ENCODE results near the gene TAF4. TPM values are rescaled to one million over a fixed set of nuclear protein-coding genes. Genes with fewer than 3 reads are reported as not detected.

Gene TAF4
- polyA plus RNA-seq, 1 donor from 2014 or later: 10.2 TPM

DNA sequence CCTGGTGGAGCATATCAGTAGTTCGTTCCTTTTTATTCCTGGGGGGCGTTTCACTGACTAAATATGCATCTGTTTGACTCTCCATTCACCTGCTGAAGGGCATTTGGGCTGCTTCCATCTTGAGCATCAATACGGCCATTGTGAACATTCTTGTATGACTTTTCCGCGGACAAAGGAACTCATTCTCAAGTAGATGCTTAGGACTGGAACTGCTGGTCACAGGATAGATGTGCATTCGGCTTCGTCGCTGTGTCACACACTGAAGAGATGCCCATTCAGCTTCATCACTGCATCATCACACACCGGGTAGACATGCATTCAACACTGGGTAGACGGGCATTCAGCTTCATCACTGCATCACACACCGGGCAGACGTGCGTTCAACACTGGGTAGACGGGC, 95.3 kb downstream of the TAF4 start:
- Histone ChIP-seq H3K27me3 (ENCODE audit: insufficient read depth, low read depth, low read length) (no peaks in the 10 kb centered on the region), H3K4me3 (ENCODE audit: low read length) (no peak overlapping the region), H3K79me2 (replicated peaks; ENCODE audit: insufficient read depth, low read length) (no peaks in the 10 kb centered on the region), H3K9ac (ENCODE audit: low read length) (no peak overlapping the region), H4K20me1 (ENCODE audit: insufficient read depth) (no peaks in the 10 kb centered on the region), H3K9me3 (ENCODE audit: low read length) (no peaks in the 10 kb centered on the region), H3K4me2 (ENCODE audit: low read length) (no peak overlapping the region), H3K36me3 (ENCODE audit: insufficient read depth, low read length) (peaks cover 8% of the 10 kb centered on the region), H2AFZ (ENCODE audit: low read depth, low read length) (no peak overlapping the region), H3K9me2 (ENCODE audit: insufficient read depth, low read length) (no peaks in the 10 kb centered on the region), H3K27ac (ENCODE audit: low read length) (no peak overlapping the region), H3F3A (ENCODE audit: insufficient read depth, low read length, poor library complexity, severe bottlenecking) (no peaks in the 10 kb centered on the region)
- TF ChIP-seq SMC3 (conservative IDR thresholded peaks at IDR 0.05; ENCODE audit: poor library complexity) (no peak), EZH2 (IDR thresholded peaks at IDR 0.05; ENCODE audit: borderline replicate concordance, insufficient read depth, low read length, poor library complexity, severe bottlenecking) (no peak), MXI1 (conservative IDR thresholded peaks at IDR 0.05; ENCODE audit: poor library complexity, severe bottlenecking) (no peak), POLR2AphosphoS5 (IDR thresholded peaks at IDR 0.05) (no peak)
- TF ChIP-seq, protein P1, sequence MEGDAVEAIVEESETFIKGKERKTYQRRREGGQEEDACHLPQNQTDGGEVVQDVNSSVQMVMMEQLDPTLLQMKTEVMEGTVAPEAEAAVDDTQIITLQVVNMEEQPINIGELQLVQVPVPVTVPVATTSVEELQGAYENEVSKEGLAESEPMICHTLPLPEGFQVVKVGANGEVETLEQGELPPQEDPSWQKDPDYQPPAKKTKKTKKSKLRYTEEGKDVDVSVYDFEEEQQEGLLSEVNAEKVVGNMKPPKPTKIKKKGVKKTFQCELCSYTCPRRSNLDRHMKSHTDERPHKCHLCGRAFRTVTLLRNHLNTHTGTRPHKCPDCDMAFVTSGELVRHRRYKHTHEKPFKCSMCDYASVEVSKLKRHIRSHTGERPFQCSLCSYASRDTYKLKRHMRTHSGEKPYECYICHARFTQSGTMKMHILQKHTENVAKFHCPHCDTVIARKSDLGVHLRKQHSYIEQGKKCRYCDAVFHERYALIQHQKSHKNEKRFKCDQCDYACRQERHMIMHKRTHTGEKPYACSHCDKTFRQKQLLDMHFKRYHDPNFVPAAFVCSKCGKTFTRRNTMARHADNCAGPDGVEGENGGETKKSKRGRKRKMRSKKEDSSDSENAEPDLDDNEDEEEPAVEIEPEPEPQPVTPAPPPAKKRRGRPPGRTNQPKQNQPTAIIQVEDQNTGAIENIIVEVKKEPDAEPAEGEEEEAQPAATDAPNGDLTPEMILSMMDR (IDR thresholded peaks at IDR 0.05; ENCODE audit: poor library complexity, severe bottlenecking): no peak

- no peaks in the 10 kb centered on the region for H3K9me2 ChIP-seq (ENCODE audit: insufficient read depth, low read length)
- no peaks in the 10 kb centered on the region for H3F3A ChIP-seq (ENCODE audit: insufficient read depth, low read length, poor library complexity, severe bottlenecking)
- no peak overlapping the region for H3K27ac ChIP-seq (ENCODE audit: low read length)
- no peak overlapping the region for H3K4me3 ChIP-seq (ENCODE audit: low read length)
- no peaks in the 10 kb centered on the region for H4K20me1 ChIP-seq (ENCODE audit: insufficient read depth)
- H3K36me3 ChIP-seq (ENCODE audit: insufficient read depth, low read length): peaks cover 8% of the 10 kb centered on the region
- no peak overlapping the region for H3K4me2 ChIP-seq (ENCODE audit: low read length)
- TF ChIP-seq MXI1 (conservative IDR thresholded peaks at IDR 0.05; ENCODE audit: poor library complexity, severe bottlenecking) (no peak), EP300 (conservative IDR thresholded peaks at IDR 0.05; ENCODE audit: poor library complexity, severe bottlenecking) (no peak), TAF1 (IDR thresholded peaks at IDR 0.05; ENCODE audit: low read depth) (no peak), SMC3 (conservative IDR thresholded peaks at IDR 0.05; ENCODE audit: poor library complexity) (no peak), RAD21 (conservative IDR thresholded peaks at IDR 0.05) (no peak)
- TF ChIP-seq, protein P1 (IDR thresholded peaks at IDR 0.05; ENCODE audit: poor library complexity, severe bottlenecking): no peak
- no peak overlapping the region for H3K9ac ChIP-seq (ENCODE audit: low read length)
- H3K79me2 ChIP-seq (replicated peaks; ENCODE audit: insufficient read depth, low read length): no peaks in the 10 kb centered on the region
- no peaks in the 10 kb centered on the region for H3K27me3 ChIP-seq (ENCODE audit: insufficient read depth, low read depth, low read length)
- no peaks in the 10 kb centered on the region for H3K9me3 ChIP-seq (ENCODE audit: low read length)
- no peak overlapping the region for H2AFZ ChIP-seq (ENCODE audit: low read depth, low read length)
These were observed 95.9 kb downstream of the TAF4 start for GRCh38 chr20:61969806-61970205.

- H3K79me2 ChIP-seq (replicated peaks; ENCODE audit: insufficient read depth, low read length): no peaks in the 10 kb centered on the region
- H3K36me3 ChIP-seq (ENCODE audit: insufficient read depth, low read length): peaks cover 8% of the 10 kb centered on the region
- no peaks in the 10 kb centered on the region for H3K9me3 ChIP-seq (ENCODE audit: low read length)
- no peak overlapping the region for H3K4me2 ChIP-seq (ENCODE audit: low read length)
- TF ChIP-seq TAF1 (IDR thresholded peaks at IDR 0.05; ENCODE audit: low read depth) (no peak), MXI1 (conservative IDR thresholded peaks at IDR 0.05; ENCODE audit: poor library complexity, severe bottlenecking) (no peak), POLR2AphosphoS5 (IDR thresholded peaks at IDR 0.05) (no peak), SMC3 (conservative IDR thresholded peaks at IDR 0.05; ENCODE audit: poor library complexity) (no peak)
- TF ChIP-seq, protein P1 (IDR thresholded peaks at IDR 0.05; ENCODE audit: poor library complexity, severe bottlenecking): no peak
- TF ChIP-seq, protein P2, sequence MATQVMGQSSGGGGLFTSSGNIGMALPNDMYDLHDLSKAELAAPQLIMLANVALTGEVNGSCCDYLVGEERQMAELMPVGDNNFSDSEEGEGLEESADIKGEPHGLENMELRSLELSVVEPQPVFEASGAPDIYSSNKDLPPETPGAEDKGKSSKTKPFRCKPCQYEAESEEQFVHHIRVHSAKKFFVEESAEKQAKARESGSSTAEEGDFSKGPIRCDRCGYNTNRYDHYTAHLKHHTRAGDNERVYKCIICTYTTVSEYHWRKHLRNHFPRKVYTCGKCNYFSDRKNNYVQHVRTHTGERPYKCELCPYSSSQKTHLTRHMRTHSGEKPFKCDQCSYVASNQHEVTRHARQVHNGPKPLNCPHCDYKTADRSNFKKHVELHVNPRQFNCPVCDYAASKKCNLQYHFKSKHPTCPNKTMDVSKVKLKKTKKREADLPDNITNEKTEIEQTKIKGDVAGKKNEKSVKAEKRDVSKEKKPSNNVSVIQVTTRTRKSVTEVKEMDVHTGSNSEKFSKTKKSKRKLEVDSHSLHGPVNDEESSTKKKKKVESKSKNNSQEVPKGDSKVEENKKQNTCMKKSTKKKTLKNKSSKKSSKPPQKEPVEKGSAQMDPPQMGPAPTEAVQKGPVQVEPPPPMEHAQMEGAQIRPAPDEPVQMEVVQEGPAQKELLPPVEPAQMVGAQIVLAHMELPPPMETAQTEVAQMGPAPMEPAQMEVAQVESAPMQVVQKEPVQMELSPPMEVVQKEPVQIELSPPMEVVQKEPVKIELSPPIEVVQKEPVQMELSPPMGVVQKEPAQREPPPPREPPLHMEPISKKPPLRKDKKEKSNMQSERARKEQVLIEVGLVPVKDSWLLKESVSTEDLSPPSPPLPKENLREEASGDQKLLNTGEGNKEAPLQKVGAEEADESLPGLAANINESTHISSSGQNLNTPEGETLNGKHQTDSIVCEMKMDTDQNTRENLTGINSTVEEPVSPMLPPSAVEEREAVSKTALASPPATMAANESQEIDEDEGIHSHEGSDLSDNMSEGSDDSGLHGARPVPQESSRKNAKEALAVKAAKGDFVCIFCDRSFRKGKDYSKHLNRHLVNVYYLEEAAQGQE (IDR thresholded peaks at IDR 0.05; ENCODE audit: borderline replicate concordance): no peak
- no peak overlapping the region for H3K4me3 ChIP-seq (ENCODE audit: low read length)
- no peaks in the 10 kb centered on the region for H3F3A ChIP-seq (ENCODE audit: insufficient read depth, low read length, poor library complexity, severe bottlenecking)
- H3K9me2 ChIP-seq (ENCODE audit: insufficient read depth, low read length): no peaks in the 10 kb centered on the region
- H3K27me3 ChIP-seq (ENCODE audit: insufficient read depth, low read depth, low read length): no peaks in the 10 kb centered on the region
- H3K9ac ChIP-seq (ENCODE audit: low read length): no peak overlapping the region
- no peak overlapping the region for H2AFZ ChIP-seq (ENCODE audit: low read depth, low read length)
- no peaks in the 10 kb centered on the region for H4K20me1 ChIP-seq (ENCODE audit: insufficient read depth)
- no peak overlapping the region for H3K27ac ChIP-seq (ENCODE audit: low read length)
These were observed 96.7 kb downstream of the TAF4 start for GRCh38 chr20:61968932-61969331.
